Activated T-helper 1 cell treated with anti-CD3 and anti-CD28 coated beads, Interleukin-2, amount 50 U/mL, for 16 hours (primary cell): ENCODE results near the gene BBLN.
"Not testable (repeated sequence)": the region's sequence is repeated elsewhere in the genome, so short reads cannot be mapped to it uniquely, and the experiment has no call there.

Source experiments
- DNase-seq, 2 donors: peaks; one replicate each; pipeline ENCODE4 v3.0.0-alpha.2; 2020; ENCODE audit warnings: low read depth in 1 of 2, low spot score in 1 of 2

BBLN gene, protein sequence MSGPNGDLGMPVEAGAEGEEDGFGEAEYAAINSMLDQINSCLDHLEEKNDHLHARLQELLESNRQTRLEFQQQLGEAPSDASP

DNA sequence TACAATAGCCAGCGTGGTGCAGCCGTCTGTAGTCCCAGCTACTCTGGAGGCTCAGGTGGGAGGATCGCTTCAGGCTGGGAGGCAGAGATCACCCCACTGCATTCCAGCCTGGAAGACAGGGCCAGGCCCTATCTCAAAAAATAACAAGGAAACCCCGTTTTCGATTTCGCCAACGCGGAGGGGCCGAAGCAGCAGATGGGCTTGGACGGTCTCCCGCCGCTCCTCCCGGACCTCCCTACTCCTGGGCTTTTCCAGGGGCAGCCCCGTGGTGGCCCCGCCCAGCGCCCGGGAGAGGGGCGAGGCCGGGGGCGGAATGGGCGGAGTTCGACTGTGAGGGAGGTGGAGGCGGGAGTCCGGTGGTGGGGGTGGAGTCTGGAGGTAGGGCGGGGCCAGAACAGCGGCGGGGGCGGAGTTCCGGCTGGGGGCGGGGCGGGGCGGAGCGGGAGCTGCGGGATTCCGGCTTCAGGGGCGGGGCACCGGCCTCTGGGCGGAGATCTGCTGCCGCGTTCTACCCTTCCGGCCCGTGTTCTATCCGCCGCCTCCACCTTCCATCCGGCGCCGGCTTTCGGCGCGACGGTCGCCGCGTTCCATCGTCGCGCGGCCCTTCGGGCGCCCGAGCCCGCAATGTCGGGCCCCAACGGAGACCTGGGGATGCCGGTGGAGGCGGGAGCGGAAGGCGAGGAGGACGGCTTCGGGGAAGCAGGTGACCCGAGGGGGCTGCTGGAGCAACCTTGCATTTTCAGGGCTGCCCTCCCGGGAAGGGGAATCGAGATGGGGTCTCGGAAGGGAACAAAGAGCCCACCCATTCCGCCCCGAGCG lies at the start of gene BBLN:
Gene BBLN, plus strand, starts transcription at position 482 of the 819 bp plus-strand sequence. Its CDS starts 143 bp downstream, at position 625.
- peak; percentile 87 to 89 for DNase-seq

DNA sequence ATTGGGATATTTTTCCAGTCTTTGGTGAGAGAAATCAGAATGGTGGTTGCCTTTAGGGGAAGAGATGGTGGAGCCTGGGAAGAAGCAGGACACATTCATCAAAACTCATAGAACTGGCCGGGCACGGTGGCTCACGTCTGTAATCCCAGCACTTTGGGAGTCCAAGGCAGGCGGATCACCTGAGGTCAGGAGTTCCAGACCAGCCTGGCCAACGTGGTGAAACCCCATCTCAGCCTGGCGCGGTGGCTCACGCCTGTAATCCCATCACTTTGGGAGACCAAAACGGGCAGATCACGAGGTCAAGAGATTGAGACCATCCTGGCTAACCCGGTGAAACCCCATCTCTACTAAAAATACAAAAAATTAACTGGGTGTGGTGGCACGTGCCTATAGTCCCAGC lies 48.3 kb upstream of the BBLN start:
- DNase-seq, result not testable (repeated sequence)

DNA sequence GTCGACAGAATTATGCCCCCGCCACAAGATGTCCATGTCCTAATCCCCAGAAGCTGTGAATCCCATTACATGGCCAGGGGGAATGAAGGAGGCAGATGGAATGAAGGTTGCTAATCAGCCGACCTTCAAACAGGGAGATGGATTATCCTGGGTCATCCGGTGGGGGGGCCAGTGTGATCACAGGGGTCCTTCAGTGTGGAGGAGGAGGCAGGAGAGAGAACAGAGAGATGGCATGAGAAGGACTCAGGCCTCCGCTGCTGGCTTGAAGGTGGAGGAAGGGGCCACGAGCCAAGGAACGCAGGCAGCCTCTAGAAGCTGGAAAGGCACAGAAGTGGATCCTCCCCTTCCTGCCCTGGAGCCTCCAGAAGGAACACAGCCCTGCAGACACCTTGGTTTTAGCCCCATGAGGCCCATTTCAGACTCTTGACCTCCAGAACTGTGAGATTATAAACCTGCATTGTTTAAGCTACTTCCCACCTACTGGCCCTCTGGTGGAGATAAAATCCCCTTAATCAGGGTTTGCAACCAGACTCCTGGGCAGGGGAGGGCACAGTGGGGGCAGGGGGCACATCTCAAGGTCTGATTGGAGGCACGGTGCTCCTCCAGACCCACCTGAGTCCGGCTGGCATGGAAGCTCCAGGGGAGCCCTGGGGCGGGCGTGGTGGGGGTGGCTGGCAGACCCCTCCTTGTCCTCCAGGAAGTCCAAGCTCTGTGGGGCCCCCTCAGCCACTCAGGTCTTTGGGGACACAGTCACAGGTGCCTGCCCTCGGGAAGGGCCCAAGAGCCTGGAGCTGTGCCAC lies 46.3 kb upstream of the BBLN start:
- no peak for DNase-seq

DNA sequence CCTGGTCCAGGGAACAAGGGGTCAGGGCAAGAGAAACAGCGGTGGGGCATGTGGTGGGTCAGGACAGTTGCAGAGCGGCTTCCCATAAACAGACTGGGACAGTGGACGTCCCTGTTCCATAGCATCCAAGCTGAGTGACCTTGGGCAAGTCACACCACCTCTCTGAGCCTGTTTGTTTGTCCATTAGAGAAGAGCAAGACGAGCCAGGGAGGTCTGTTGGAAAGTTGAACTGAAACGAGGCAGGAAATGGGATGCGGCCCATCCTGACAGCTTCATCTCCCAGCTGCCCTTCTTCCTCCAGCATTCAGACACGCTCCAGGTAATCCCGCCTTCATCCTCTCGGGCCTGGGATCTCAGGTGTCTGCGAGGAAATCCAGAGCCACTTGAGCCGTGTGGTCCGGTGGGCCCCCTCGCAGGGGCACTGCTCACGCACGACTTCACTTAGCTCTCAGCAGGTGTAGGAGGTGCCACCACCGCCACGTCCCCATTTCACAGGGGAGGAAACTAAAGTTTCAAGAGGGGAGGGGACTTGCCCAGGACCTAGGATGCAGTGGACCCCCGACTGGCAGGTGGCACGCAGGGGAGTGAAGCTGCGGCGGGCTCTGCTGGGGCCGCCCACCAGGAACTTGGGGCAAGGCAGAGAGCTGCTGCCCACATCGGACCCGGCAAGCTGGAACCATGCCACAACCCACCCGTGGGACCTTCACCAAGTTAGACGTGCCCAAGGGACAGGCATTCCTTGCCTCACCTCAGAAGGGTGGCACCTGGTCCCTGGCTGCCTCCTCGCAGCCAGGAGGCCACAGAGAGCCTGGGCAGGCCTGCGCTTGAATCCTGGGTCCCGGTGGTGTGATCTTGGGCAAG lies 45.5 kb upstream of the BBLN start:
- DNase-seq, result no peak

DNA sequence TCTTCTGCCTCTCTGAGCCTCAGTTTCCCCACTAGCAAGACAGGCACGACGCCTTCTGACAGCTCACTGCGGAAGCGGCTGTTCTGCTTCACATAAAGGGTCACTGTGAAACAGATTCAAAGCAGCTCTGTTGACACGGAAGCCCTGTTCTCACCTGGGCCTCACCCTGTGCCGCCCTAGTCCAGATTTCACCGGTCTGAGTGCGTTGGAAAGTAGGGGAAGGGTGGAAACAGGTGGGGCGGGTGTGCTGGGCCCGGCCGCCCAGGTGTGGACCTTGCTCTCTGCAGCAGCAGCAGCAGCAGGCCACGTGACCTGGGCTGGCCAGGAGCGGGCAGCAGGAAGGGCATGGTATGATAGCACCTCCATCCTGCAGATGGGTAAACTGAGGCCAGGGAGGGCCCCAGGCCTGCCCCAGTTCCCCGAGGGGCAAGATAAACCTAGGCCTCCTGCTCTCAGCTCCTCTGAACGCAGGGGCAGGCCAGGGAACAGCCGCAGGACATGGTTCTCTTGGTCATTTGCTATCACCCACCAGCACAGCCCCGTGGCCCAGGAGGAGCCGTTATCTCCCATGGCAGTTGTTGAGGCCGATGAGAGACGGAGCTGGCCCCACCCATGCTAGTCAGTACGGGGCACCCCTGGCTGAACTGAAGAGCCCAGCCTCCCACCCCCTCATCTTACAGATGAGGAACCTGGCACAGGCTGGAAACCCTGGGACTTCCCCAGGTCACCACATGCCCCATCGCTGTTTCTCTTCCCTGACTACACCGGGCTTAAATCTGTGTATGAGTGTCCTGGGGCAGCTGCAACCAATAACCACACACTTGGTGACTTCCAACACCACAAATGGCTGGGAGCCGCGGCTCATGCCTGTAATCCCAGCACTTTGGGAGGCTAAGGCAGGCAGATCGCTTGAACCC lies 44.6 kb upstream of the BBLN start:
- no peak for DNase-seq

DNA sequence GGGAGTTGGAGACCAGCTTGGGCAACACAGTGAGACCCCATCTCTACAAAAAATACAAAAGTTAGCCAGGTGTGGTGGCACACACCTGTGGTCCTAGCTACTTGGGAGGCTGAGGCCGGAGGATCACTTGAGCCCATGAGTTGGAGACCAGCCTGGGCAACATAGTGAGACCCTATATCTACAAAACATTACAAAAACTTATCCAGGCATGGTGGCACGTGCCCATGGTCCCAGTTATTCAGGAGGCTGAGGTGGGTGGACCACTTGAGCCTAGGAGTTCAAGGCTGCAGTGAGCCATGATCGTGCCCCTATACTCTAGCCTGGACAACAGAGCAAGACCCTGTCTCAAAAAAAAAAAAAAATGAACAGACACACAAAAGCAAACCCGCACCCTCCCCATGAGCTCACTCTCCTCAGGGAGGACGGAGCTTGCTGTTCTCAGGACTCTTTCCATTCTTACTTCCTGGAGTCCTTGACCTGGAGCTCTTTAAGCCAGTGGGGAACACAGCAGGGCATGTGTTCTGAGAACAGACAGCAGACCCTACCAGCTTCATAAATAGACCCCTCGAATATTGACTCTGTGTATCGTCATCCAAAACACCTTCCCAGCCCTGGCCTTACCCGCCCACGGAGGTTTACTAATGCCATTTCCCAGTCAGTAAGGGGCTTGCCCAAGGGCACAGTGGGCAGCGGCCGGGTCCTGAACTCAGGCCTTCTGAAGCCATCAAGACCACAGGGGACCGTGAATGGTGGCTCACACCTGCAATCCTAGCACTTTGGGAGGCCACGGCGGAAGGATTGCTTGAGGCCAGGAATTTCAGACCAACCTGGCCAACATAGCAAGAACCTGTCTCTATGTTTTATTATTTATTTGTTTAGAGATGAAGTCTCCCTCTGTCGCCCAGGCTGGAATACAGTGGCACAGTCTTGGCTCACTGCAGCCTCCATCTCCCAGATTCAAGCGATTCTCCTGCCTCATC lies 43.7 kb upstream of the BBLN start:
- DNase-seq, result no peak

DNA sequence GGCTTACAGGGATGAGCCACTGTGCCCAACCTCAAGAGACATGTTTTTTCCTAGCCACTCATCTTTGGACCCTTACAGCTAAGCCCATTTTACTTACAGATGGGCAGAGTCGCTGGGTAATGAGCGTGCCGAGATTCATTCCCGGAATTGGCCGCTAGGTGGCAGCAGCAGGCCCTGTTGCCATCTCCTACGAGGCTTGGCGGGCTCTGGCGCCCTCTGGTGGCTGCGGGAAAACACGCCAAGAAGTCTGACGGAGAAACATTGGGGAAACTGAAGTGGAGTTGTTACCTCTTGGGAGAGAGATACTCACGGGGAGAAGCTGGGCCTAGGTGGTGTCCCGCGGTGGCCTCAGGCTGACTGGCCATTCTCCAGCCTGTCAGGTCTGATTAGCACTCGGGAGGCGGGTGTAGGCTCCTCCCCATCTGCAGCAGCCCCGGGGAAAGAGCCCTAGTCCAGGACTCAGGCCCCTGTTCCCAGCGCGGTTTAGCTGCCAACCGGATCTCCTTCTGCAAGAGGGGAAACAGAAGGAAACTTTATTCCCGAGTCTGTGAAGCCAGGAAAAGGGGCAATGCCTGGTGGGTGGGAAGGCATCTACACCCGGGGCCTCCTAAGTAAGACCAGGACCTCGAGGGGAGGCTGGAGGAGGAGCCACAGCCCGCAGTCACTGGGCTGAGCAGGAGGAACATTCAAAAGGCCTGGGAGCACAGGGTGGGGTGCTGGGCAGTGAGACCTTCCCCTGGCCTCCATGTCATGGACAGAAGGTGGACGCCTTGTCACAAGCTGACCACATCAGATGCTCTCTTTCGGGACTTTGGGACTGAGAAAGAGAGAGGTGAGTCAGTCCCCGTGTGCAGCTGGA lies 42.2 kb upstream of the BBLN start:
- DNase-seq, result peak; percentile 93 to 100

DNA sequence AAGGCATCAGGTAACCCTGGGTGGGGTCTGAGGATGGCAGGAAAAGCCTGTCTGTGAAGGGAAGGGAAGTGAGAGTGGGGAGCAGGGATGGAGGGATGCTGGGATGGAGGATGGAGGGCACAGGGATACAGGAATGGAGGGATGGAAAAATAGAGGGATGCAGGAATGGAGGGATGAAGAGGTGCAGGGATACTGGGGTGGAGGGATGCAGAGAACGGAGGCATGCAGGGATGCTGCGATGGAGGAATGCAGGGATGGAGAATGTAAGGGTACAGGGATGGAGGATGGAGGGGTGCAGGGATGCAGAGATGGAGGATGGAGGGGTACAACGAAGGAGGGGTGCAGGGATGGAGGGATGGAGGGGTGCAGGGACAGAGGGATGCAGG lies 41.6 kb upstream of the BBLN start:
- no peak for DNase-seq

DNA sequence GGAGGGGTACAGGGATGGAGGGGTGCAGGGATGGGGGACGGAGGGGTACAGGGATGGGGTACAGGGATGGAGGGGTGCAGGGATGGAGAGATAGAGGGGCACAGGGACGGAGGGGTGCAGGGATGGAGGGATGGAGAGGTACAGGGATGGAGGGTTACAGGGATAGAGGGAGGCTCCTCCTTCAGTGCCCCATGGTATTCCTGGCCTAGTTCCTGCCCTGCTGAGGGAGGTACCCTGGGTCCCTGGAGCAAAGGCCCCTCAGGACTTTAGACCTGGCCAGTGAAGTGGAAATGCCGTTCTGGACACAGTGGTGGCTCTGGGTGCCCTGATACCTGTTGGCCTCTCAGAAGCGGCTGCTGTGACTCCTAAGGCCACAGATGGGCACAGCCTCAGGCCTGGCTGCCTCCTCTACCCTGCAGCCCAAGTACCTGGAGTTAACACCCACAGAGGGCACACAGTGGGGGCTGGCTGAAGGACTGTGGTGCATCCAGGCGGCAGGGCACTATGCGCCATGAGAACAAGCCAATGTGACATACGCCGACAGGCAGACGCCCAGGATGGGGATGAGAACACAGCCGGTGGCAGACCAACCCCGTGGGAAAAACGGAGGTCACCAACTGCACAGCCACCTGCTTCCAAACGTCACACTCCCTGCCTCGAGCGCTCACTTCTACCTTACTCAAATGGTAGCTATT lies 40.9 kb upstream of the BBLN start:
- no peak for DNase-seq

DNA sequence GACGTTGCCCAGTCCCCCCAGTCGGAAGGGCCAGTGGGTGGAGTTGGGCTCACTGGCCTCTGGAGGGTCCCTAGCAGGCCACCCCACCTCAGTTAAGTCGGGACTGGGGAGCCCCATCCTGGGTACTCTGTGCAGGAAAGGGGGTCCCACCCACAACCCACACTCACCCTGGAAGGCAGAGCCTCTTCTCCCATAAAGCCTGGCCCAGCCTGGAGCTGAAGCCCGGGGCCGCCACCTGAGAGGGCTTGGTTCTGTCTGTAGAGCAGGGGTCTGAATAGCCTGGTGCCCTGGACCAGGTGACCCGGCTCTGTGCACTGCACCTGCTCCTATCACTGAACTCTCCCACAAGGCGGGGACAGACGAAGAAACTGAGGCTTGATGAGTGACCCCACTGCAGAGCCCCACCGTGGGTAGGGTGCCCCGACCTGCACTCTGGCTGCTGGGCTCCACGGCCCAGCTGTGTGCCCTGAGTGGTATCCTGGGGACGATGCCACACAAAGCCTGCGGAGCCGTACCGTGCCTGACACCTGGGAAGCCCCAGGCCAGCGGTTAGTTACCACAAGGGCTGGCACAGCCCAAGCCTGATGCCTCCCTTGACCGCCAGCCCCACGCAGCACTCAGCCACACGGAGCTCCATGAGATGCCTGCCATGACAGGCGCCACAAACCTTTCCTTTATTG lies 39.9 kb upstream of the BBLN start:
- DNase-seq, result no peak

DNA sequence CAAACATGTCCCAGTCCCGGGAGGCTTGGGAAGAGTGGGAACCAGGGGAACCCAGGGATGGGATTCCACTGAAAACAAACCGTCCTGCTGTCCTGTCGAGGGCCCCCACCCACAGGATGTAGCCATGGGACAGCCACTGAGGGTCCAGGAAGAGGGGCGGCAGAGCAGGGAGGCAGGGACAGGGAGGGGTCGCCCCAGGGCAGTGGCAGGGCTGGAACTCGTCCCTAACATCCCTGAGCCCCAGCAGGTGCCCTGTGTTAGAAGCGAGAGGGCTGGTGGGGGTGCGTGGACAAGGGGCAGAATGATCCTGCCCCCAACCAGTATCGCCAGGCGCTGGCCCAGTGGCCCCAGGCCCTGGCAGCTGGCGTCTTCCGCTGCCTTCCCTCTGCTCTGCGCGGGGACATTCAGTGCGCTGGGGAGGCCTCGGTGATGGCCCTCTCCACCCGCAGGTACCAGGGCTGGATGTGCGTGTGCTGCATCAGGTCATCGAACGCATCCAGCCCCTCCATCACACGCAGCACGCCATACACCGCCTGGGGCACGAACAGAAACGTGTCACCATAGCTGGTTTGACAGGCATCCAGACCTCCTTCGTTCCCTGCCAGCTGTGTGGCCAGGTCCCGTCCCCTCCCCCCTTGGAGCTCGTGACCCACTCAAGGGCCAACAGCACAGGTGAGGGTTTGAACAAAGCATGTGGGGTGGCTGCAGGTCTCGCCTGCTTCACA lies 39.2 kb upstream of the BBLN start:
- no peak for DNase-seq

DNA sequence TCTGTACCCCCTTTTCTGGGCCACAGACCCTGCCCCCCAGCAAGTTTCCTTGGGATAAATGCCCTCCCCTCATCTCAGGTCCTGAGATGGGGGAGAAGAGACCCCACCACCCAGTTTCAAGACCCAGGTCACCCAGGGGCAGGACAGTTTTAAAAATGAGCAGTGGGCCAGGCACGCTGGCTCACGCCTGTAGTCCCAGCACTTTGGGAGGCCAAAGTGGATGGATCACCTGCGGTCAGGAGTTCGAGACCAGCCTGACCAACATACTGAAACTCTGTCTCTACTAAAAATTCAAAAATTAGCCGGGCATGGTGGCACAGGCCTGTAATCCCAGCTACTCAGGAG lies 38.6 kb upstream of the BBLN start:
- DNase-seq, result no peak

DNA sequence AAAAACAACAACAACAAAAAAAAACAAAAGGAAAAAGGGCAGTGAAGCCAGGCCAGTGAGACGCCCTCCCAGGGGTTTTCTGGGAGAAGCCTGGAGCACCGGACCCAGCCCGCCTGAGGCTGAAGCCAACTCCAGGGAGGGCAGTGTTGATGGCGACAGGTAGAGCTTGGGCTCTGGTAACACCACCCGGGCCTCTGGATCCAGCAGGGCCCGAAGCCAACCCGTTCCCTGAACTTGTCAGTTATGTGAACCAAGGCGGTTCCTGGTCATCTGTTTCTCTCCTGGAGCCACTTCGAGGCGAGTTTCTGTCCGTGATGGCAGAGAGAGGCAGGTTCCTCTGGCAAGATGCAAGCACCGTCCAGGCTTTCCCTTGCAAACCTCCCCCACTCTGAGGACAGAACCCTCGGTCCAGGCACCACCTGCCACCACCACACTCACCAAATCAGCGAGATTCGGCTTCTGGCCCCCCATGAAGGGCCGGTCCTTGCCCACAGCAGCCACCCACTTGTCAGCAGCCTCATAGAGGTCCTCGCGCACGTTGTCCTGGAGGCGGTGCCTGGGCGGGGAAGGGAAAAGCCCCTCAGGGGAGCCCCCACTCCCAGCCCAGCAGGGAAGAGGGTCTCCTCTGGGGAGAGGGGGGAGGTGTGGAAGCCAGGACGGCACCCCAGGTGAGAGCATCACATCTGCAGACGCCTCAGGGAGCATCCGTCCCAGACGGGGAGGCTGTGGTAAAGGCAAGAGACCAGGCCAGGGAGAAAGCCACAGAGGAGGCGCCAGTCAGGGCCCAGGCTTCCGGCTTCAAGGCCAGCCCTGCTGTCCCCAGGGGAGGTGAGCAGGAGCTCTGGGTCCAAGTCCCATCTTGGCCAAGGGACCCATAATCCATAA lies 37.9 kb upstream of the BBLN start:
- DNase-seq, result no peak

DNA sequence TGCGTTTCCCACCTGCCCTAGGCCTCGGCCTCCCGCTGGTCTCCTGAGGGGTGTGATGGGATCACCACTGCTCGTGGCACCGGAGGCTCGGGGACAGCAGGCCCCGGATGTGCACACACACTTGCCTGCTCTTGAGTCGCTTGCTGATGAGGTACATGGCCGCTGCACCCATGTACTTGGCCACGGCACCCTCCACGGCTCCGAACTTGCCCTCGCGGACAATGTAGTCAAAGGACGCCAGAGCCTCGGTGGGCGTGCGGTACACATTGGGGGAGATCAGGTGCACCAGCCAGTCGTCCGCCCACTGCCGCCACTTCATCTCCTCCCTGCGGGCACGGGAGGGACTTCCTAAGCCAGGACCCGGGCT lies 37.3 kb upstream of the BBLN start:
- no peak for DNase-seq

DNA sequence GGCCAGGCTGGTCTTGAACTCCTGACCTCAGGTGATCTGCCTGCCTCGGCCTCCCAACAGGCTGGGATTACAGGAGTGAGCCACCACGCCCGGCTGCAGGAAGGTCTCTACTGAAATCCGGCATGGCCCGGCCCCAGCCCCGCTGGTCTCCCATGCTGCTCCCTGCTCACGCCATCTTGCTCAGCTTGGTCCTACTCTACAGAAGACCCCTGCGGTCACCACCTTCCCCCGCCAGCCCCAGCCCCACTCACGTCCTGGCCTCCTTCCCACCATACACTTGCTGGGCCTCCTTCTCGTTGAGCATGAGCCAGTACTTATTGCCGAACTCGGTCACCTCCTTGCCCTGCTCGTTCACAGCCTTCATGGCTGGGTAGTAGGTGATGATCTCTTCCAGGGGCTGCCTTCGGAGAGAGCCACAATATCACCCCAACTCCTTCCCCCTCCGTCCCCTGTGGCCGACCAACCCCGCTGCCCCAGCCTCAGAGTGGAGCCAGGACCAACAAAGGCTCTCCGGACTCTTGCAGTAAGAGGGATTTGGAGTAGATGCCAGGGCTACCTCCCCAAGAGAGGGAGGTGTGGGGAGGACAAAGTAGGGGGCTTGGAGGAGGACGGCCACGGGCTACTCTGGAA lies 36.5 kb upstream of the BBLN start:
- DNase-seq, result no peak
